ENCODE data around the gene NHLH1.

DNA sequence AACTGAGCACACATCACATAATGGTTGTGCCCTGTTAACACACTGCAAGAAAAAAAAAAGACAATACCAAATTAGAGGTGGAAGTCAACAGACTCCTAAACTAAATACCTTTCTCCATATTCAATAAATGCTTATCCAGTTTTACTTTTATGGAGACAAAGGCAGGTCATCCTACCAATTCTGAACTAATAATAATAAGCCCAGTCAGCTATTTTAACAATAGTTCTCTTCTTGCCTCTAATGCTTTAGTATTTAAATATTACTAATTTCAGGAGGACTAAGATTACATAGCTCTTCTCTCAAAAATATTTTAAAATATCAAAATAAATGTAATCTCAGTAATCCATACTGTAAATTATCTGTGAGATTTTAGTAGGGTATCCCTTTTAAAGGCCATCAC is 34.4 kb upstream of the NHLH1 start:
- TF ChIP-seq, protein P1, sequence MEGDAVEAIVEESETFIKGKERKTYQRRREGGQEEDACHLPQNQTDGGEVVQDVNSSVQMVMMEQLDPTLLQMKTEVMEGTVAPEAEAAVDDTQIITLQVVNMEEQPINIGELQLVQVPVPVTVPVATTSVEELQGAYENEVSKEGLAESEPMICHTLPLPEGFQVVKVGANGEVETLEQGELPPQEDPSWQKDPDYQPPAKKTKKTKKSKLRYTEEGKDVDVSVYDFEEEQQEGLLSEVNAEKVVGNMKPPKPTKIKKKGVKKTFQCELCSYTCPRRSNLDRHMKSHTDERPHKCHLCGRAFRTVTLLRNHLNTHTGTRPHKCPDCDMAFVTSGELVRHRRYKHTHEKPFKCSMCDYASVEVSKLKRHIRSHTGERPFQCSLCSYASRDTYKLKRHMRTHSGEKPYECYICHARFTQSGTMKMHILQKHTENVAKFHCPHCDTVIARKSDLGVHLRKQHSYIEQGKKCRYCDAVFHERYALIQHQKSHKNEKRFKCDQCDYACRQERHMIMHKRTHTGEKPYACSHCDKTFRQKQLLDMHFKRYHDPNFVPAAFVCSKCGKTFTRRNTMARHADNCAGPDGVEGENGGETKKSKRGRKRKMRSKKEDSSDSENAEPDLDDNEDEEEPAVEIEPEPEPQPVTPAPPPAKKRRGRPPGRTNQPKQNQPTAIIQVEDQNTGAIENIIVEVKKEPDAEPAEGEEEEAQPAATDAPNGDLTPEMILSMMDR (conservative IDR thresholded peaks at IDR 0.05; ENCODE audit: low read depth, low read length), result no peak
- TF ChIP-seq CHD1 (IDR thresholded peaks at IDR 0.05; ENCODE audit: low read depth, low read length) (no peak), RAD21 (IDR thresholded peaks at IDR 0.05; ENCODE audit: low read length) (no peak), RFX5 (IDR thresholded peaks at IDR 0.05; ENCODE audit: low read depth, low read length) (no peak), POLR2A (IDR thresholded peaks at IDR 0.05; ENCODE audit: low read depth, low read length) (no peak), RCOR1 (IDR thresholded peaks at IDR 0.05; ENCODE audit: insufficient replicate concordance, low read length) (no peak), MAFK (IDR thresholded peaks at IDR 0.05; ENCODE audit: low read depth, low read length) (peak; percentile 90), FOS (IDR thresholded peaks at IDR 0.05; ENCODE audit: low read depth, low read length) (no peak)
- TF ChIP-seq, protein P2, sequence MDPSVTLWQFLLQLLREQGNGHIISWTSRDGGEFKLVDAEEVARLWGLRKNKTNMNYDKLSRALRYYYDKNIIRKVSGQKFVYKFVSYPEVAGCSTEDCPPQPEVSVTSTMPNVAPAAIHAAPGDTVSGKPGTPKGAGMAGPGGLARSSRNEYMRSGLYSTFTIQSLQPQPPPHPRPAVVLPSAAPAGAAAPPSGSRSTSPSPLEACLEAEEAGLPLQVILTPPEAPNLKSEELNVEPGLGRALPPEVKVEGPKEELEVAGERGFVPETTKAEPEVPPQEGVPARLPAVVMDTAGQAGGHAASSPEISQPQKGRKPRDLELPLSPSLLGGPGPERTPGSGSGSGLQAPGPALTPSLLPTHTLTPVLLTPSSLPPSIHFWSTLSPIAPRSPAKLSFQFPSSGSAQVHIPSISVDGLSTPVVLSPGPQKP (IDR thresholded peaks at IDR 0.05; ENCODE audit: borderline replicate concordance, low read depth, low read length), result no peak
- TF ChIP-seq, protein P3, sequence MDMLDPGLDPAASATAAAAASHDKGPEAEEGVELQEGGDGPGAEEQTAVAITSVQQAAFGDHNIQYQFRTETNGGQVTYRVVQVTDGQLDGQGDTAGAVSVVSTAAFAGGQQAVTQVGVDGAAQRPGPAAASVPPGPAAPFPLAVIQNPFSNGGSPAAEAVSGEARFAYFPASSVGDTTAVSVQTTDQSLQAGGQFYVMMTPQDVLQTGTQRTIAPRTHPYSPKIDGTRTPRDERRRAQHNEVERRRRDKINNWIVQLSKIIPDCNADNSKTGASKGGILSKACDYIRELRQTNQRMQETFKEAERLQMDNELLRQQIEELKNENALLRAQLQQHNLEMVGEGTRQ (IDR thresholded peaks at IDR 0.05; ENCODE audit: low read depth, low read length), result no peak
